ENCODE results near the gene OTOP1.

DNA sequence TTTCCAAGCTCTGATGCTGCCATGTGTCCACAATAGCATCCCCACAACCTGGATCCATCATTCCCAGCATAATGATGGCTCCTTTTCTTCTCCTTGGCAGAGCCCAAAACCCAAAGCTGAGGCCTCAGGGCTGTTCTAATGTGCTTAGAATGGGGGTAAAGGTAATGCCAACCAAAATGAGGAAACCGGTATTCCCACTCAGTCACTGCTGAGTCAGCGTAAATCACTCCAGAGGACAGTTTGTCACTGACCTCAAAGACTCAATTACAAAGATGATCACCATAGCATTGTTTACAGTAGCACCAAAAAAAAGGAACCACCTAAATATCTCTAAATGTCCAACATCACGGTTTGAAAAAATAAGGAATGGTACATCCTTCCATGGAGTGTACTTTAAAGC lies 41.2 kb downstream of the OTOP1 start:
- TF ChIP-seq, protein P1, sequence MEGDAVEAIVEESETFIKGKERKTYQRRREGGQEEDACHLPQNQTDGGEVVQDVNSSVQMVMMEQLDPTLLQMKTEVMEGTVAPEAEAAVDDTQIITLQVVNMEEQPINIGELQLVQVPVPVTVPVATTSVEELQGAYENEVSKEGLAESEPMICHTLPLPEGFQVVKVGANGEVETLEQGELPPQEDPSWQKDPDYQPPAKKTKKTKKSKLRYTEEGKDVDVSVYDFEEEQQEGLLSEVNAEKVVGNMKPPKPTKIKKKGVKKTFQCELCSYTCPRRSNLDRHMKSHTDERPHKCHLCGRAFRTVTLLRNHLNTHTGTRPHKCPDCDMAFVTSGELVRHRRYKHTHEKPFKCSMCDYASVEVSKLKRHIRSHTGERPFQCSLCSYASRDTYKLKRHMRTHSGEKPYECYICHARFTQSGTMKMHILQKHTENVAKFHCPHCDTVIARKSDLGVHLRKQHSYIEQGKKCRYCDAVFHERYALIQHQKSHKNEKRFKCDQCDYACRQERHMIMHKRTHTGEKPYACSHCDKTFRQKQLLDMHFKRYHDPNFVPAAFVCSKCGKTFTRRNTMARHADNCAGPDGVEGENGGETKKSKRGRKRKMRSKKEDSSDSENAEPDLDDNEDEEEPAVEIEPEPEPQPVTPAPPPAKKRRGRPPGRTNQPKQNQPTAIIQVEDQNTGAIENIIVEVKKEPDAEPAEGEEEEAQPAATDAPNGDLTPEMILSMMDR (IDR thresholded peaks at IDR 0.05), result no peak
- TF ChIP-seq POLR2A (IDR thresholded peaks at IDR 0.05), result no peak
